NCI-H69 (cell line): ENCODE data around the gene RPS6KL1.
A peak's percentile ranks its signal among the peaks of the same experiment; 100 is the strongest.

ENCODE experiments used
- DNase-seq: peaks from one replicate; lab custom pipeline; 2025; lab: John Stamatoyannopoulos, UW

RPS6KL1 gene

DNA sequence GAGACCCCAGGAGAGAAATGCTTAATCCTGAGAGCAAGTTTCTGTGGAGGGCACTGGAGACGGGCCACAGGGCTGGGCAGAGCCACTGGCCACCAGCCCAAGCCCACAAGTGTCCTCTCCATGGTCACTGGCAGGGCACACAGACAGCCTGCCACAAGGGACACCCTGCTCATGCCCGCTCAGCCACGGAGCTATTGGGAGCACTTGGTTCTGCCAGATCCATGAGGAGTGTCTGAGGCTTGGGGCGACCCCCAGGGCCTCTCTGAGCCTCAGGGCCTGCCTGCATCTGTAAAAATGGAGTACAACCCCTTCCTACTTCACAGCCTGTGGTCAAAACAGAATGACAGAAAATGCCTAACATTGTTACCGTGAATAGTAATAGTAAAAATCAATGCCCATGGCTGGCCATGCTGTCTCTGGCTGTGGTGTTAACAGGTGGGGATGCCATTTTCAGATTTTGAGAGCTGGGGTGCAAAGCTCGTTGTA, 29.2 kb upstream of the RPS6KL1 start:
- no peak for DNase-seq

DNA sequence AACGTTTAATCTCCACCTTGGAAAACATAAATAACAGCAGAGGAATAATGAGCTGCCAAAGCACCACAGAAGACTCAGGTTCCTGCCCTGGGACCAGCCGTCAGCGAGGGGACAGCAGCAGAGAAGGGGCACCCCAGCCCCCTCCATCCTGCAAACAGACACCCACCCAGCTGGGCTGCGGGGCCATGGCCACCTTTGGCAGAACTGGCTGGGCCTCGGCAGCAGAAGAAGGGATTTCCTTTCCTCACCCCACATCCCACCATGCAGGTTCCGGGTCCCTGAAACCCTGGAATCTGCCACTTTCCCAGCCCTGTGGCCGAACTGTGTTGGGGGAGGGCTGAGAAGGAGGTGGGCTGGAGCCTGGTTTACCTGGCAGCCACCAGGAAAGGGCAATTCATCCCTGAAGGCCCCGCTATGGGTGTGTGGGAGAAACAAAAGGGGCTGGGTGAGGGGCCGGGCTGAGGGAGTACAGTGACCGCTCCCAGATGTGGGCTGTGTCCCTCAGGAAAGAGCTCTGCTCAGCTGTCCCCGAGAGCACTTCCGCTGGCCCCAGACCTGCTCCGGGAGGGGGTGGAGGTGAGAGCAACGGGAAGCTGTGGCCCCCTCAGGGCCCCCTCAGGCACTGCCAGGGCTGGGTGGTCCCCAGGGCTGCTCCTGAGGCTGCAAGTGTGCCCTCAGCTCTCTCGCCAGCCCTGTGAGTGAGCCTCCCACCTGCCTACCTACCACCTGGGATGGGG, 28.6 kb upstream of the RPS6KL1 start:
- DNase-seq = no peak

DNA sequence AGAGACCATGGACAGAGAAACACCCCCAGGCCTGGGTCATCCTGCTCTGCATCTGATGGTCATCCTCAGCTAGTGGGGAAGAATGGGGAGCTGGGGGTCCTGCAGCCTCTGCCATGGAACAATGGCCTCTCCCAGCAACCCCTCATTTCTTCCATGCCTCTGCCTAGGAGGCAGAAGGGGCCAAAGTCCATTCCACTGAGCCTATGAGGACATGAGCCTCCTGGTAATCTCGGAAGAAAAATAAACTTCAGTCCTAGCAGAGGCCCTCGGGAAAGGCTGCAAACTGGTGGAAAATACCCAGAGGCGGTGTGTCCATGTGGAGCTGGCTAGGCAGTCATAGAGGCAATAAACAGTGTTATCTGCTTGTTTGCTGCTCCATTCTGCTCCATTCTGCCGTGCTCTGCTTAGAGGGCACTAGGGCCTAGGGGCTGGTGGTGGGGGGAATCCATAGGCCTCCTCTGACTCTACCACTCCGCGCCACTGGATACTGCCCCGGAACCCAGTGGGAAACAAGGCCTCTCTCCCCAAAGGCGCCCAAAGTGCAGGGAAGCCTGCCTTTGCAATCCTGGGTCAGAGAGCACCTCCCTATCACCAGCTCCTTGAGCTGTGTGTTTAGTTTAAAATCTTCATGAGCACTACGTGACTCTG, 27.9 kb upstream of the RPS6KL1 start:
- DNase-seq = no peak

DNA sequence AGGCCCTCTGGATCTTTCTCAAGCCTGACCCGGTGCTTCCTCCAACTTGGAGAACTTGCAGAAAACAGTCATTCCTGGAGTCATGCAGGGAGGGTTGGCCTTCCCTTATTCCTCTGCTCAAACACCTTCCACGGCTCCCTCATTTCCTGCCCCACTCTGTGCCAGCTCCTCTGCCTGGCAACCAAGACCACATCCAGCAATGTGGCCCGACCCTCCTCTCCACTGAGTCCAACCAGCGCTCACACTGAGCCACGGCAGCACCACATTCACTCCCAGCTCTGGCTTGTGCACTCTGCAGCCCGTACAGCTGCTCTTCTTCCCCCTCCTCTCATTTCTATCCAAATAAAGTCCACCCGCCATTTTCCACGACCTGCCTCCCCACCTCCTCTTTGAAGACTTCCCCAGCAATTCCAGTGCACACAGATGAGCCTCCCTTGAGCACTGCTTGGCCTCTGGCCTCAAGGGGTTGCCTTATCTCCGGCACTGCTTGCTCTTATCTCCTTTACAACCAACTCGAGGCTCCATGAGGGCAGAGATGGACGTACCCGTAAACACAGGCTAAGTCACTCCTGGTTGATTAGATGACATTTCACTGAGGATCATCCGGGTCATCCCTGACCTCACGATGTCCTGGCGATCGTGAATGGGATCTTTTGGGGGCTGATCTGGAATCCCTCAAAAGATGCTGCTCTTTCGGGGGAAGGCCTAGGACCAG, 27.0 kb upstream of the RPS6KL1 start:
- no peak for DNase-seq

DNA sequence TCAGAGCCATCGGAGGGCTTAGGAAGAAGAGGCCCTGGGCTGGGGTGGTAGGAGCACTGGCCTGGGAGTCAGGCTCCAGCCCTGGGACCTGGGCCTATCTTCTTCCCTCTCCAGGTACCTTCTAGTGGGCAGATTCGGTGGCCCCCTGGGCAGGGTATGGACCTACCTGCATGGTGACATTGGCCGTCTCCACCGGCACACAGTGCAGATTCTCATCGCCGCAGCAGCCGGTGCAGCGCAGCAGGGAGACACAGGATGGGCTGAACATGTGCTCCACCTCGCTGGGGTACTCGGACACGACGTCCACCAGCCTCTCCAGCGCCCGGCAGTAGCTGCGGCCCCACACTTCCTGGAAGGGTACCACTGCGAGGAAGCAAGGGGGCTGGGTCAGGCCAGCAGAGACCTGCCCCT, 26.1 kb upstream of the RPS6KL1 start:
- no peak for DNase-seq

DNA sequence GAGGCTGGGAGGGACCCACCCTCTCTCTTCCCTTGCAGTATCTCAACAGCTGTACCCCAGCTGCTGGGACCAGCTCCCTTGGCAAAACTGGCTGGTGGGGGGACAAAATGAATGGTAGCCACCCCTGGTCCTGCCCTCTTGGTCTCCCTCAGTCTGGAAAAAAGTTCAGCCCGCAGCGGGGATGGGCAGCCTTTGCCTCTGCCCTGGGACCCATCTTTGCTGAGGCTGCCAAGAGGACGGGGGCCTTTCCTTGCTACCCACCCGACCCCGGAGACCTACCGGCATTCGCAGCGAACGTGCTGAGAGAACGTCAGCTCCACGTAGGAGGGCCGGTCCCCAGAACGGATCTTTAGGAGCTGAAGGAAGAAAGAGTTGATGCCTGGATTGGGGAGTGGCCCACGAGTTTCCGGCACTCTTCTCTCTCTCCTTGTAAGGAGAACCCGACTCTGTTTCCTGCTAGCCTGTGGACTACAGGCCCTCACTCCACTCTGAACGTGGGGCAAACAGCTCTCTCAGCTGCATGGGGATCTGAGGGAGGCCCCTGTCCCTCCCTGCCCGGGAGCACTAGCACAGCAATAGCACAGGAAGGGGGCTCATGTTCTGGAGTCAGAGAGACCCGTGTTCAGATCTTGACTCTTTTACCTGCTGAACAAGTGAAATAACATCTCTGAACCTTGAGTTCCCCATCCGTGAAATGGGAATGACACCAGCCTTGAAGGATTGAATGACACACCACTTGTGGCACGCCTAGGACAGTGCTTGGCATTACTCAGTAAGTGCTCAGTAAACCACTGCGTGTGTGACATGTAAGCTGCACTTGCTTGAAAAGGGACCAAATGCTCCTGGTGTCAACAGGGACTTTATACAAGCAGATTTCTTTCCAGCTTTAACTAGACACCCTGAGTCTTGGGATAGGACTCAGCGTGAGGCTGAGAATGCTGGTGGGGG, 25.4 kb upstream of the RPS6KL1 start:
- no peak for DNase-seq

DNA sequence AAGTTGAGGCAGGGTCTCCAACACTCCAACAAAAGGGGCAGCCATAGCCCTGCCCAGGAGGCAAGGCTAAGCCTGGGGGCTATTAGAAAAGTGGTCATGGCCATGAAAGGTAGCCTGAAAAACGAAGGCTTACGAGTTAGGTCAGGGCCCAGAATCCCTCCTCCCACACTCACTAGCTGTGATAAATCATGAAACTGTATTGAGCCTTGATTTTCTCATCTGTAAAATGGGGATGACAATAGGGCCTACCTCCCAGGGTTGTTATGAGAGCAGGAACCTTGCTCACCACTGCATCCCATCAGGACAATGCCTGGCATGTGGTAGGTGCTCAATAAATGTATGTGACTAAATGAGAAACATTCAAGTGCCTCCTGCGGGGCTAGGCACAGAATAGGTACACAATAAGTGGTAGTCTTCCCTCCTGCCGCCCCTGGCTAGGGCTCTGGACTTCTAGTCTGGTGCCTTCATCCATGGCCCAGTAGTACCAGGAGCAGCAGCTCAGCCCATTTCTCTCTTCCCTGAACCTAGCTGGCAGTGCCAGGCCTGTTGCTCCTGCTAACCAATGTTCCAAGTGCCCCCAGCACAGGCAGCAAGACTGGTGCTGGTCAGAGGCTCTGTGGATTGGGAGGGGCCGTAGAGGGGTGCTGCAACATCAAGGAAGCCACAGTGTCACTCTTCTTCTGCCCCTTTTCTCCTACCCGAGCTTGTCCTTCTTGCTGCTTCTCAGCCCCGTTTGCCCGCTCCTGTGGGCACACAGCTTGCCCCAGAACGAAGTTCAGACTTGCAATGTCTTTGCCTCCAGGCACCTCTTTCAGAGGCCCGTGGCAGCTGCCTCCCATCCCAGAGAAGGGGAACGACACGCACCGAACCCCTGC, 24.5 kb upstream of the RPS6KL1 start:
- no peak for DNase-seq

DNA sequence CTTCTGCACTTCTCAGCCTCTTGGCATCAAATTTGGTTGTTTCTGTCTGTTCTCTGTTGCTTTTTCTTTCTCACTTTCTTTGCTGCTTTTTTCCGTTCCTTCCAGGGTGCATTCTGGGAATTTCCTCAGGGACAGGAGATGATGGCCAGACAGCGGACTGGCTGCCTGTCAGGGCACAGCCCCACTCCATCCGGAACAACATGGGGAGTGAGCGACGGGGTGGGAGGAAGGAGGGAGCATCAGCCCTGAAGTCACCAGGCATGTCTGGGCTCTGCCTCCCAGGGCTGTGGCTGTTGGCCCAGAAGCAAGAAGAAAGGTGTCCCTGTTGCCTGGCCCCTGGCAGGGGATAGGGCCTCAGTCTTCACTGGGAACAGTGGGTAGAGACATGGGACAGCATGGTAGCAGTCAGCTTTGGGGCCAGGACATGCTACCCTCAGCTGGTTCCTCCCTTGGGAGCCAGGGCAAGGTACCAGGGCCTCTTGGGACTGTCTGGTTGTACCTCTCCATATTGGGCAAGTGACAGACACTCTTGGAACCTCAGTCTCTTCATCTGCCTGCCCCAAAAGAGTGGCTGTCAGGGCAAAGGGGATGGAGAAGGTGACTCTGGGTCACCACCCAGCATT, 23.7 kb upstream of the RPS6KL1 start:
- DNase-seq = no peak

DNA sequence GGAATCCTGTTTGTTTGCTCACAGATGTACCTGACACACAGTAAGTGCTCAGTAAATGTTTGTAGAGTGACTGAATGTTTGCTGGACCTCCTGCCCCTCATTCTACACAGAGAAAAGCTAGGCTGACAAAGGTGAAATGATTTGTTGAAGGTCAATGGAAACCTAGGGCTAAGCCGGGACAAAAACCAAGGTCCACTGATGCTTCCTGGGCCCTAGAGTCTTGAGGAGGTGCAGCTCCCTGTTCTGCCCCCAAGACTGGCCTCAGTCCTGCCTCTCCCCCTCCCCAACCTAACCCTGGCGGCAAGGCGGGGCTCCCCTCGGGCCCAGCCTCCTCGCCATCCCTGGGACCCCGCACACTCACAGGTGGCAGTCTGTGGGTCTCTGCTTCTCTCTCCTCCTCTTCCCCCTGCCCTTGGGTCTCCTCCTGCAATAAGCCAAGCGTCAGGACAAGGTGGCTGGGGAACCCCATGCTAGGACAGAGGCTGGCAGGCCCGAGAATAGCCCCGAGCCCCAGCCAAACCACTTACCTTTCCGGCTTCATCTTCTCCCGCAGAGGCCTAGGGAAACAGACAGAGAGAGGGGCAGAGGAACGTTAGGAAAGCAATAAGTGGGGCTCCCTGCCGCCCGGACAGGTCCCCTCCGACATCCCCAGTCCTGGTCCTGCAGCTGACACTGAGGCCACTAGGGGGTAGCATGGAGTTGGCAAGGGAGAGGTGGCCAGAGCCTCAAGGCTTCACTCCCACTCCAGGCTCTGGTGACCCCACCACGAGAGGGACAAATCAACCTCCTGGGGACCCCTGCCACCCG, 23.0 kb upstream of the RPS6KL1 start:
- DNase-seq = peak; percentile 76

DNA sequence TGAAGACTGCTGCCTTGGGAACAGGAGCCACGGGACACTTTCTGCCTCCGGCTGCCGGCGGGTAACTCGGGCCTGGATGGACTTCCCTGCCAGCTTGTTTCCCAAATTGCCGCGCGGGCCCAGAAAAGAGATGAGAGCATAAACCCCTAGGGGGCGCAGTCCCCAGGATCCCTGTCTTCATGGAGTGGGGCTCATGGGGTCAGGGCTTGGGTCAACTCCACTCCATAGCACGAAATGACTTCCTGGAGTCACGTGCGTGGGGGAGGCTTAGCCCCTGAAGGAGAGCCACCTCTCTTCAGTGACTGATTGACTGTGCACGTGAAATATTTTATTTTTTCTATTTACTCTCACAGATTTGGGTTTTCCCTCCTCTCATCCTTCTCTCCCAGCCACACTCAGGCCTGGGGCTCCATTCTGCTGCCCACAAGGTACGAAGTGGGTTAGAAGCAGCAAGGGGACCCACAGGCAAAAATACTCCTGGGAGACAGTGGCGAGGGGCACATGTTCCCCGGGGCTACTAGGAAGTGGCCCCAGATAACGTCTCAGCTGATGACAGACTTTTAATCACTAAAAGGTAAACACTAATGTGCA, 22.3 kb upstream of the RPS6KL1 start:
- DNase-seq = peak; percentile 62

DNA sequence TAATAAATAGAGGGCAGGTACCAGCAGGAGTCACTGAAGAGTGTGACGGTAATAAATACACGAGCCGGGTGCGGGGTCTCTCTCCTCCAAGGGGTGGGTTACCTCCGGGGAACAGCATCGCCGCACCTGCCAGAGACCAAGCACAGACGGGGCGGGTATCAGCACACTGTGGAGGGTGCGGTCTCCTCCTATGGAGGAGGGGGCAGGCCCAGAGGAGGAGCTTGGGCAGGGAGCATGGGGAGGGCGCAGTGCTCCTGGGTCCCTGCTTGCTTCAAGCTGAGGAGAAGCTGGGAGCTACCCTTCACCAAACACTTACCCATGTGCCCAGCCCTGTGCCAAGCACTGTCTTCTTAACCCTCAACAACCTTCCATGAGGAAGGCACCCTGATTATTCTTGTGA, 19.5 kb upstream of the RPS6KL1 start:
- no peak for DNase-seq

DNA sequence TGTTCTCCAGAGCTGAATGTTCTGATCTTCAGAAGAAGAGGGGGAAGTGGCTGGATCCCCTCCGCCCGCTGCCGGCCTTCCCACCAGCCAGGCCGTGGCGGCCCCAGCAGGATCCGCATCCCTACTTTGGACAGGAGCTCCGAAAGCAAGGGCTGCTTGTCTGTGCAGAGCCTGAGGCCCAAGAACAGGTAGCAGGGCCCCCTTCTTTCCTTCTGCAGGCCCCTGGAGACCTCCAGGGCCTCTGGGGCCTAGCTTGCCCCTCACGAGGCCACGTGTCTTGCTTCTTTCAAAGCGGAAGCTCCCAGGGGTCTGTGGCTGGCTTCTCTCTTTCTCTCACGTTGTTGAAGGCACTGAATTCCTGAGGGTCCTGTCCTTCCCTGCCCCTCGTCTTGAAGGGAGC, 19.1 kb upstream of the RPS6KL1 start:
- DNase-seq = no peak

DNA sequence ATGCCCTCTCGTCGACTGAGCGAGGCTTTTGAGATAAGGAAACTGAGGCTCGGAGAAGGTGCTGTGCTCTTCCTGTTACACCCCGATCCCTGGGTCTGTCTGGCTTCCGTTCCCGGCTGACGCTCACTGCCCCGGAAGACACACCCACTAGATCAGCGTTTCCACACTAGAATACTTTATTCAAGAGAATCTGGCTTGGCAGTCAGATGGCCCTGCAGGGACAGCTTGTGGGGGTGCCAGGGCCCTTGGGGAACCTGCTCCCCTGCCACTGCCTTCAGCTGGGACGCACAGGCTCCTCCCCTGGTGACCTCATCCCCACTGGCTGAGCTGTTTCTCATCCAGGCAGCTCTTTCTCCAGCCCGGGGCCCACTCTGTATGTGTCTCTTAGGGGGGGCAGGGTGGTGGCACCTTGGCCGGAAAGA, 18.6 kb upstream of the RPS6KL1 start:
- no peak for DNase-seq

DNA sequence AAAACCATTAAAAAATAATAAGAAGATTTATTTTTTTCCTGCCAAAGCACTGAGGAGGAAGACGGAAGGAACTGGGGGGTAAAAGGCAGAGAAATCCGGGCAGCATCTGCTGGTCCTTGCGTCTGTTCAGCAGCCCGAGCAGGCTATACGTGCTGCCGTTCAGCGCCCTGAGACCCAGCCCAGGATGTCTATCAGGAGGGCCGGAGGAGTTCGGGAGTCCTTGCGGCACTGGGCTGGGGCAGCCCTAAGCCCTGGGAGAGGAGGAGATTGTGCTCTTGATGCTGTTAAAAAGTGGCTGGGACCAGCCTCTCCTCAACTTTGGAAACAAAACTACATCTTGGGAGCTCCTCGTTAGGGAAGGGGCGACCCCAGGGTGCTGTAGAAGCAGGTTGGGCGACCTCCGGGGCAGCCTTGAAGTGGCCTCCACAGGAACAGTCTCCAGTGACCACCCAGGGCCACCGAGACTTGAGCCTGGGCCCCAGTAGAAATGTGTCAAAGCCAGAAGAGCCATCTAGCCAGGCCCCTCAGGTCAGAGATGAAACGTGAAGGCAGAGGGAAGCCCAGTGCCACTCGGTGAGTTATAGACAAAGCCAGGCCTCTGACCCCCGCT, 18.0 kb upstream of the RPS6KL1 start:
- no peak for DNase-seq

DNA sequence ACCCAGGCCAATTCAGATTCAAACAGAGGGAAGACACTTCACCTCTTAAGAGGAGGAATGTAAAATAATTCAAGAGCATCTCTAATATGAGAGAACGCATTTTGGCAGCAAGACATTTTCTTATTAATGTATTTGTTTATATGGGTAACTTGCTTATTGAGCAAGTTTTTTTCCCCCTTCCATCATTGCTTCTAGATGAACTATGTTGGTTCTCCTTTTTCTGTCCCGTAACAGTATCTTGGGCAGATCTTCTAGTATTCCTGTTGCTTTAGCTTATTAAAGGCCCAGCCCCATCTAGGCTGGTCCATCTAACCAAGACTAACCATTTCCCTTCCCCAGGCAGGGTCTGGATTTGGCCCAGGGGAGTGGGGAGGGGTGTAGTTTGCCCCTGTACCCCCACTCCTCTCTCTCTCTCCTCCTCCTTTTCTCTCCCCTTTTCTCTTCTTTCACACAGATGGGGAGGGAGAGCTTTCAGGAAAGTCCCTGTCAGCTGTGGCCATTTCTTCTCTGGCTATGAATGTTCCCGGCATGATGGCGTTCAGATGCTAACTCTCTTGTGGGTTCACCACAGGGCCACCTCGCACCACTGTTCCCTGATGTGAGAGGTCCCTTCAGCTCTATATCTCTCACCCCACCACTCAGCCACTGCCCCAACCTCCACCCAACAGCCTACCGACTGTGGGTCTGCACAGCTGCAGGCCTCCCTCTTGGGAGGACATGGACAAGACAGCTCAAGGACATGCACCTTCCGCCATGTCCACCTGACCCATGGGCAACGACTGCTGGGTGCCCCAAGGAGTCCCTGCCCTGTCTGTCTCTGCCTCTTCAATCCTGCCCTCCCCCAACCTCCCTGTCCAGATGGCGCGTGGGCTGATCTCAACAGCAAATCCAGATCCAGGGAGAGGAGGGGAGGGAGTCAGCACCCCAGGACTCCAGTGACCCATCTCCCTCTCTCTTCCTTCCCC, 15.8 kb upstream of the RPS6KL1 start:
- no peak for DNase-seq

DNA sequence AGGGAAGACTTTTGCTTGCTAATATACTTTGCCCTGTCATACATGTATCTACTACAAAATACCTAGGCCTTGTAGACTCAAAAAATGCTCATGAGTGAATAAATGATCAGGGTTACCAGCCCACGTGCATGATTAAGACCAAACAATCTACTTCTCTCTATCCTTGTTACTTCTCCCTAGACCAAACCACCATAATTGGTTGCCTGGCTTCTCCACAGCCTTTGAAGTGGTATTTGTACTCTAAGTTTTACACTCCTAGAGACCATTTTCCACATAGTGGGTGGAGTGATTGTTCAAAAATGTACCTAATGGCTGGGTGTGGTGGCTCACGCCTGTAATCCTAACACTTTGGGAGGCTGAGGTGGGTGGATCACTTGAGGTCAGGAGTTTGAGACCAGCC, 14.1 kb upstream of the RPS6KL1 start:
- DNase-seq = no peak

DNA sequence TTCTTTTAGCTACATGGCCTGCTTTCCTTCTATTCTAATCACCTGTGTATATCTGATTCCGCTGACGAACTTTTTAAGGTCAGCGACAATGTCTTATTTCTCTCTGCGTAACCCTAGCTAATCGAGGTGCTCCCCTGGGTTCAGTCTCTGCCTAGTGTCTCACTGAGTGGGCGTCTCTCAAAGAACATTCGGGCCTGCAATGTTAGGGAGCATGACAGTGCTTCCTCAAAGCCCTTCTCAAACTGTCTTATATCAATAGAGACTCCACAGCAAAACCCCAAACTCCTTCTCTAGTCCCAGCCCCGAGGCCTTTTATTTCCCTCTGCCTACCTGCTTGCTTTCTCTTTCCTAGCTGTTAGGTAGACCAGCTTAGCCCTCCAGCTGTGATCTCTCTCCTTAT, 13.7 kb upstream of the RPS6KL1 start:
- no peak for DNase-seq

DNA sequence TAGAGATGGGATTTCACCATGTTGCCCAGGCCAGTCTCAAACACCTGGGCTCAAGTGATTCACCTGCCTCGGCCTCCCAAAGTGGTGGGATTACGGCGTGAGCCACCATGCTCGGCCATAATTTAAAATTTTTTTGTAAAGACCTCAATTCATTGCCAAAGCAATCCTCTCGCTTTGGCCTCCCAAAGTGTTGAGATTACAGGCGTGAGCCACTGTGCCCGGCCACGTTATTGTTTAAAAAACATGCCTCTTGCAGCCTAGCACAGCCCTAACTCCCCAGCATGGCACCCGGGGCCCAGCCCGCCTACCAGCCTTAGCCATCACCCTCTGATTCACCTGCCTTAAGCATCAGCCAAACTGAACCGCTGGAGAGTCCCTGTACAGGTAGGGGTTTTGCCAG, 13.1 kb upstream of the RPS6KL1 start:
- no peak for DNase-seq
